Activated CD4-positive, alpha-beta T cell treated with anti-CD3 and anti-CD28 coated beads, Interleukin-2, amount 50 U/mL, for 48 hours (primary cell): ENCODE data around the gene SPON1.
"Not testable (repeated sequence)": the region's sequence is repeated elsewhere in the genome, so short reads cannot be mapped to it uniquely, and the experiment has no call there.

Experiments
- DNase-seq, 2 experiments: peaks; one replicate each; pipeline ENCODE4 v3.0.0-alpha.2; 2020

SPON1 gene

DNA sequence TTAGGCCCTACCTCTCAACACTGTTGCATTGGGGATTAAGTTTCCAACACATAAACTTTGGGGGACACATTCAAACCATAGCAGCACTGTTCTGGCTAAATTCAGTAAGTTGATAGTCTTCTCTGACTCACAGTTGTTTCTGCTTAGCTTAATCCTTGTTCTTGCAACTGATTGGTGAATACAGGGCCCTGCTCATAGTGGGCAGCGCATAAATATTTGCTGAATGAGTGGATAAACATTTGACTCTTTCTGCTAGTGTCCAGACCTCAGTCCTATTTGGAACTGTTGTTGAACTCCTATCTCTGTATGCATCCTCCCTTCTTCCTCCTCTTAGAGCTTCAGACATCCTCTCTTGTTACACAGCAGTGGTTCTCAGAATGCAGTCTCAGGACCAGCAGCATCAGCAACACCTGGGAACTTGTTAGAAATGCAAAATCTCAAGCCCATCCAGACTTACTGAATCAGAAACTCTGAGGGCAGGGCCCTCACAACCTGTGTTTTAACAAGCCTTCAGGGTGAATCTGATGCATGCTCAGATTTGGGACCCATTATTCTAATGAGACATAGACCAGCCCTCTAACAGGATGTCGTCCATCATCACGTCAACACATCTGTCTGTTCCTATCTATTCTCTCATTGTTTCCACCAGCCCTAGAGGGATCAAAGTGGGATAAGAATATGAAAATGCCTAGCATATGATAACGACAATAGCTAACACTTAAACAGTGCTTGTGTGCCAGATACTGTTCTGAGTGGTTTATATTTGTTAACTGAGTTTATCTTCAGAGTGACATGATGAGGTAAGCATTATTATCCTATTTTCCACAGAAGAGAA is 22.3 kb downstream of the SPON1 start:
- no peak for DNase-seq

DNA sequence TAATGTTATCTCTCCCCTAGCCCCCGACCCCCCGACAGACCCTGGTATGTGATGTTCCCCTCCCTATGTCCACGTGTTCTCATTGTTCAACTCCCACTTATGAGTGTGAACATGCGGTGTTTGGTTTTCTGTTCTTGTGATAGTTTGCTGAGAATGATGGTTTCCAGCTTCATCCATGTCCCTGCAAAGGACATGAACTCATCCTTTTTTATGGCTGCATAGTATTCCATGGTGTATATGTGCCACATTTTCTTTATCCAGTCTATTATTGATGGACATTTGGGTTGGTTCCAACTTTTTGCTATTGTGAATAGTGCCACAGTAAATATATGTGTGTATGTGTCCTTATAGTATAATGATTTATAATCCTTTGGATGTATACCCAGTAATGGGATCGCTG is 24.2 kb downstream of the SPON1 start:
- DNase-seq: not testable (repeated sequence)

DNA sequence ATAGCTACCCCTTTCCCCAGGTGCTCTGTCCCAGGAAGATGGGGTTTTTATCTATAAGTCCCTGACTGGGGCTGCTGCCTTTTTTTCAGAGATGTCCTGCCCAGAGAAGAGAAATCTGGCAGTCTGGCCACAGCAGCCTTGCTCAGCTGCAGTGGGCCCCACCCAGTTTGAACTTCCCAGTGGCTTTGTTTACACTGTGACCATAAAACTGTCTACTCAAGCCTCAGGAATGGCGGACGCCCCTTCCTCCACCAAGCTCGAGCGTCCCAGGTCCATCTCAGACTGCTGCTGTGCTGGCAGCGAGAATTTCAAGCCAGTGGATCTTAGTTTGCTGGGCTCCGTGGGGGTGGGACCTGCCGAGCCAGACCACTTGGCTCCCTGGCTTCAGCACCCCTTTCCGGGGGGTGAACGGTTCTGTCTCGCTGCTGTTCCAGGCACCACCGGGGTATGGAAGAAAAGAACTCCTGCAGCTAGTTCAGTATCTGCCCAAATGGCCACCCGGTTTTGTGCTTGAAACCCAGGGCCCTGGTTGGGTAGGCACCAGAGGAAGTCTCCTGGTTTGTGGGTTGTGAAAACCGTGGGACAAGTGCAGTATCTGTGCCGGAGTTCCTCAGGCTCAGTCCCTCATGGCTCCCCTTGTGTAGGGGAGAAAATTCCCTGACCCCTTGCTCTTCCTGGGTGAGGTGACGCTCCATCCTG is 29.8 kb downstream of the SPON1 start:
- not testable (repeated sequence) for DNase-seq

DNA sequence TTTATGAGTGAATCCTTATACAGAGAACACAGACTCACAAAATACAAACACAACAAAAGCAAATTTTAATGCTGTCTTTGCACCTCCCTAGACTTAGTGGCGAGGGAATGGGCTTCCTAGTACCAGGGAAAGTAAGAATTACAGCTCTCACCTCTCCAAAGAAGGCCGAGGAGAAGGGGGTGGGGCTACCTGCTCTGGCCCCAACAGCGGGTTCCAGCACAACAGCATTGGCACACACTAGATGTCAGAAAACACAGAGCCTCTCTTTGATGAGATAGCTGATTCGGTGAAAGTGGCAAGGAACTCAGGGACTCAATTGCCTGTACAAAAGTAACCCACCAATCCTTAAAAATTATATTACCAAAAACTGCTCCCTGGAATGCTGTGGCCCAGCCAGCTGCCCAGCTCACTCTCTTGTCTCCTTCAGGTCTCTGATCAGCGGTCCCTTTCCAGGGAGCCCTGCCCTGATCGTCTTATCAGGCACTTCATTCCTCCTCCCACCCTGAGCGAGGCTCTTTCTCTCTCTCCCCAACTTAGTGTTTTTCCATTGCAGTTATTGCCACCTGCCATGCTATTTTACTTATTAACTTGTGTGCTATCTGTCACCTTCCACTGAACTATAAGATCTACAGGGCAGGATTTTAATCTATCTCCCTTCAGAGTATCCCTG is 30.7 kb downstream of the SPON1 start:
- DNase-seq: no peak

DNA sequence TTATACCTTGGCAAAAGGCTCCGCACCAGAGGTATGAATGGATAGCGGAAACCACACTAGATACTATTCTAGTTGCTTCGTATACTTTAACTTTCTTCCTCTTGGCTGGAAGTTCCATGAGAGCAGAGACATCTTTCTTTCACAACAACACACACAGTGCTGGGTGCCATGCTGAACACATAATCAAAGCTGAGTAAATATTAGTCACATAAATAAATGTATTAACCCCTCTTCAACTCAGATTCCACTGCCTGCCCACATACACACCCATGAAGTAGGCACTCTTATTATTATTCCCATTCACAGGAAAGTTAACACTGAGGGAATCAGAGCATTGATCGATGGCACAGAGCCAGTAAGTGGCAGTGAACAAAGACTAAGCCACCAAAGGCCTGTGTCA is 35.4 kb downstream of the SPON1 start:
- DNase-seq: no peak

DNA sequence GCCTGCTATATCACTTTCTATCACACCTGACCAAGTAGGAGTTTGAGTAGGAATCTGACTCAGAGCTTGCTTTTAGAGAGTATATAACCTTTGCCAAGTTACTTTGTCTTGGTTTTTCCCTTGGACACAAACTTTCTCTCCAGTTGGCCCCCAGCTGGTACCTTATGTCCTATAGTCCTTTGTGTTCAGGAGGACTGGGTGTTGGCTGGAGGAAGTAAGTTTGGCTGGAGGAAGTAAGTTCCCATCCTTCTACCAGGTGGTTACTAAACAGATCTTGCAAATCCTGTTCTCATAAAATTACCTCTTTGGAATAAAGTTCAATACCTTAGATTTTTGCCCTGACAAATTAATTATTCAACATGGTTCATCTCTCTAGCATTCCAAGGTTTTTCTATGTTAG is 37.2 kb downstream of the SPON1 start:
- DNase-seq: no peak

DNA sequence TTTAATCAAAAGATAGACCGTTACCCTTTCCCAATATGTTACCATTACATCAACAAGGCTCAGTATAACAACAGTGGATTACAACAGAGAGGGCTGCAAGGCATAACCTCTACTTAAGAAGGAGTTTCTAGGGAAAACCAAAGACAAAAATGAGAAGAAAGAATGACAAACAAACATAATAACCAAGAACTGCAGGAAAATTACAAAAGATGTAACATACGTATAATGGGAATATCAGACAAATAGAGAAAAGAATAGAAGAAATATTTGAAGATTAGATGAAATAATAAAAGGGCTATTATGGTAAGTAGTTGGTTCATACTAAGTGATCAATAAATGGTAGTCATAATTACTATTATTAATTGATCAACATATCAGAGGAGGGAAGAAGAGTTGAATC is 39.1 kb downstream of the SPON1 start:
- no peak for DNase-seq

DNA sequence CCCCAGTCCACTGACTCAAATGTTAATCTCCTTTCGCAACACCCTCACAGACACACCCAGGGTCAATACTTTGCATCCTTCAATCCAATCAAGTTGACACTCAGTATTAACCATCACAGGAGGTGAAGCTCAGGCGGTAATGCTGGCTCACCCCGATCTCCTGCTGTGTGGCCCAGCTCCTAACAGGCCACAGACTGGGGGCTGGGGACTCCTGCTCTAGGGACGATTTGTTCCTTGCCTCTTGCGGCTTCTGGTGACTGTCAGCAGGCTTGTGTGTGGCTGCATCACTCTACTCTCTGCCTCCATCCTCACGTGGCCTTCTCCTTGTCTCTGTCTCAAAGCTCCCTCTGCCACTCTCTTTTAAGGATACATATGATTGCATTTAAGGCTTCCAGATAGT is 45.0 kb downstream of the SPON1 start:
- no peak for DNase-seq

DNA sequence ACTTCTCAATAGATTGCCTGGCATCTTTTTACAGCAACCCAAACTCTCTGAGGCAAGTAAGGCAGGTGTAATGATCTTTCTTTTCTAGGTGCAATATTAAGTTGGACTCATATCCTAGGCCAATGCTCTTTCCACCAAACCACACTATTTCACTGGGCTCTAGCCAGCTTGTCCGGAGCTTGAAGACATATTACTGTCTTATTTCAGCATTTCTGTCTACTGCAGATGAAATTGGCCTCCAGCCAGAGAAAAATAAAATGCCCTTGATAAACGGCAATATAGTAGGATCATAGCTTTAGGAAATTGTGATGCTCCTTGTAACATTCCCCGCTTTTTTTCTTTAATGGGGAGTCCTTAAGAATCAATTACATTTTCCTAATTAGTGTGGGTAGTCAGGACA is 48.1 kb downstream of the SPON1 start:
- DNase-seq: no peak

DNA sequence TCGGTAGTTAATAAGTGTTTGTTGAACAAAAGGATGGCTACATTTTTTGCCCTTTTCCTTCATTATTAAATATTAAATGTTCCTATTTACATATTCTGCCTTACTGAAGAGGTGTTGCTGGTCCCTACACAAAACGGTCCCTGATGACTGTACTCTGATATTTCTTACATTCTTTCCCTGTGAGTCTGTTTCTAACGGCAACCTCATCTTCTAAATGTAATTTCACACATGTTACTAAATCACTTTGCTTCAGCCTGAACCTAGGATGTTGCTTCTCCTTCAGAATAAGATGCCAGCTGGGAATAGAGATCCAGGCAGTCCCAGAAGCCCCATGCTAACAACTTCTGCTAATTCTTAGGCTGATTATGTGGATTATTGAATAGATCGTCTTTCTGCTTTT is 50.3 kb downstream of the SPON1 start:
- DNase-seq: no peak

DNA sequence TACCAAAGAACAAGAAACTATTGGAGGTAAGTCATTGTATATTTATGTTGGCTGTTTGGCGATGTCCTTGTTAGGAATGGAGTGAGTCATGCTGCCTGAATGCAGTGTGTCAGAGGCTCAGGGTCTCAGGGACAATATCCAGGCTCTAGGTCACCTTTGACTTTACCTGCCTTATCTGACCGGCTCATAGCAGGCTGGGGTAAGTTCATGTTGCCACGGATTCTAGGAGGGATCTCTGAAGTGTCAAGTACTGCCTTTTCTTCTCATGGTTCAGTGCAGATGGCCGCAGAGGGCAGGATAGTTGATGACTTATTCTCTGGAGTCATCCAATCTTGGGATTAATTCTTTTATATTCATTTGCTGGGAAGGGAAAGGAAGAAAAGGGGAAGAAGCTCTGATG is 53.2 kb downstream of the SPON1 start:
- DNase-seq: no peak

DNA sequence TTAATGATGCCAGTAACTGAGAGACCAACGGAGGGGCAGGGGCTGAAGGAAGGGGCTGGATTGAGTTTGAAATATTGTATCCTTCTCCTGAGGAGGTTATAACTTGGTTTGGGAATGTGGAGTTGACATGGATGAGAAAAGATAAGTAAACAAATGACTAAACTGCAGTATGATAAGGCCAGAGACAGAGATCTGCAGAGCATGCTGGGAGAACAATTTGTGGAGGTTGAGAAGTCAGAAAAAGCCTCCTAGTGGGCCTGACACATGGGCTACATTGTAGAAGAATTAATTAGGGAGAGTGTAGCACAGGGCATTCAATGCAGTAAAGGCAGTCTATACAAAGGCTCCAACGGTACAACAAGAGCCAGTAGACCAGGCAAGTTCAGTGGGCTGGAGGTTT is 55.9 kb downstream of the SPON1 start:
- no peak for DNase-seq

DNA sequence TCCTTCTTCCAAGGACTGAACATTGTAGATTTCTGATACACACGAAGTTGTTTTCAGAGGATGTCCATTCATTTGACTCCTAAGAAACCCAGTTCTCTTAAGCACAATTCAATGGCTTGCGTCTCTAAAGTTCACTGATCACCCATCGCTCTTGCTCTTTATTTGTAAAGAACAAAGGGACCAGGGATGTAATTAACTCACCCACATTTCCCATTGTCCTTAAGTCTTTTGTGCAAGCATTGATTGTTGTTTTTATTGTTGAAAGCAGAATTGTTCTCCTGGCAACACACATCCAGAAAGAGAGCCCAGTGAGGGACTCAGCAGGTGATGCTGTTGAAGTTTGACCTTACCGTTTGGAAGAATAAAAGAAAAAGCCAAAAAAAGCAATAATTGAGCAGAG is 59.2 kb downstream of the SPON1 start:
- no peak for DNase-seq

DNA sequence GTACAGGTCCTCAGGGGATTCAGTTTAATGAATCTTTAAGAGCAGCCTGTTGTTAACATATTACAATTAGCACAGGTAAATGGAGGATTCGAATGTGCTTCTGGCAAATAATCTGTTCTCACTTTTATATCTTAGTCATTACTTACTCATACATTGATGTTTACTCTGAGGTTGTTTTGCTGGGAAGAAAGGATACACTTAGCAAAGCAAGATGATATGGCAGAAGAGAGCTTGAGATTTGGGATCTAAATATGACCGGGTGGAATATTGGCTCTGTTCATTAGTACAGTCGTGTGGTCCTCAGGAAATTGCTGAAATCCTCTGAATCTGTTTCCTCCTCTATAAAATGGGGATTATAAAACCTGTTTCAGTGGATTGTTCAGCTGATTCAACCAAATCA is 59.7 kb downstream of the SPON1 start:
- no peak for DNase-seq

DNA sequence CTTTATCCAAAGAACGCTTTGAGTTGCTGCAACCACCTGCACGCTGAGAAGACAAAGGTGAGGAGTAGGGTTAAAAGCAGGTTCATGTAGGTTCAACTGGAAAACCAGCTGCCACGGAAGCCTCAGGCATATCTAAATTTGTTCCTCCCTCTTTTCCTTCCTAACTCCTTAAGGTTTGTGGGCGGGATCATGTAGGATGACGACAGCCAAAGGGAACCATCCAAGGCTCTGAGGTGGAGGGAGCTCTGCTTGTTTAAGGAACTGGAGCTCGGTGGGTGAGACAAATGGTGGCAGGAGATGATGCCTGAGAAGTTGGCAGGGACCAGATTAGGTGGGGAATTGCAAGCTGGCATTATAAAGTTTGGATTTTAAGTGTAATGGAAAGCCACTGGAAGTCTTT is 60.3 kb downstream of the SPON1 start:
- DNase-seq: no peak

DNA sequence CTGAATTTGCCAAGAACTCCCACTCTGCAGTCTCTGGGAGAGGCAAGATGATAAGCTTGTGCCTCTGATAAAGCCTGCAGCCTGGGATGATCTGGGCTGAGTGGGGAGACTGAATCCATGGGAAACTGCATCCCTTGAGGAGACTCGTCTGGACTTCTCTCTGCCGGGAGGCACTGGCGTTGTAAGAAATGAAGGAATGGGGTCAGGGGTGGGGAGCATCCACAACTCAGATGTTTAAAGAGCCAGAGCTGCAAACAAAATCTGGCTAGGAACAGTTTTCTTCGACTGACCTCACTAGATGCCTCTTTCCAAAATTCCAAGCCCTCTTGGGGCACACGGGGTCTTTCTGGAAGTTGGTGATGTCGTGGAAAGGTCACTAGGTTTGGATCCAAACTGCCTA is 64.4 kb downstream of the SPON1 start:
- no peak for DNase-seq

DNA sequence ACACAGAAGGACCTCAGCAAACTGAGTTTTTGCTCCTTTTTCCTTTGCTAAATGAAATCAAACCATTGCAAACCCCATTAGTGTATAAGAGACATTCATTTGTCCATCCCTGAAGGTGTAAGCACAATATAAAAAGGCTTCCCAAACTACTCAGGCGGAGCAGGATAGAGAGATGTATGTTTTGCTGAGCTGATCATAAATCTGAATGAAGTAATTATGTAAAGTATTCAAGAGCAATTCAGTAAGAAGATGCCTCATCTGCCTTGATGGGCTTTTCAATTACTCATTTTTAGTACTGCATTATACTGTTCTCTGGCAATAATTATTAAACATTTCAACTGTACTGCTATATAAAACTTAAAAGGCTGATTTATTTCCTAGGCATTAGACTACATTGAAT is 65.0 kb downstream of the SPON1 start:
- no peak for DNase-seq

DNA sequence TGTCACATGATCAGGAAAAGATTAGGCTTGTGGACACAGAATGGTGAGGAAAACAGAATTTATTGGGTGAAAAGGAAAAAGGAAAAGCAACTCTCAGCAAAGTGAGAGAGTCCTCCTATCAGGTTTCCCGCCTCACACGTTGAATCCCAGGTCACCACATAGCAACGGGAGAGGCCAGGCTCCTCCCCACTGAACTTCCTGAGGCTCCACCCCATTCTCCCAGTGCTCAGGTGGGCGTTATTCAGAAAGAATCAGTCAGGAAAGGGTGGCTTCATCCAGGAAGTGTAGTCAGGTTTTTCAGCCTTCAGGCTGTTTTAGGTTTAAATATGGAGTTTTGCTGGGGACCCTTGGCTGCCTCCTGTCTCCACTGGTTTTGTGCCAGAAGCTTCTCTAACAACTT is 66.9 kb downstream of the SPON1 start:
- DNase-seq: no peak

DNA sequence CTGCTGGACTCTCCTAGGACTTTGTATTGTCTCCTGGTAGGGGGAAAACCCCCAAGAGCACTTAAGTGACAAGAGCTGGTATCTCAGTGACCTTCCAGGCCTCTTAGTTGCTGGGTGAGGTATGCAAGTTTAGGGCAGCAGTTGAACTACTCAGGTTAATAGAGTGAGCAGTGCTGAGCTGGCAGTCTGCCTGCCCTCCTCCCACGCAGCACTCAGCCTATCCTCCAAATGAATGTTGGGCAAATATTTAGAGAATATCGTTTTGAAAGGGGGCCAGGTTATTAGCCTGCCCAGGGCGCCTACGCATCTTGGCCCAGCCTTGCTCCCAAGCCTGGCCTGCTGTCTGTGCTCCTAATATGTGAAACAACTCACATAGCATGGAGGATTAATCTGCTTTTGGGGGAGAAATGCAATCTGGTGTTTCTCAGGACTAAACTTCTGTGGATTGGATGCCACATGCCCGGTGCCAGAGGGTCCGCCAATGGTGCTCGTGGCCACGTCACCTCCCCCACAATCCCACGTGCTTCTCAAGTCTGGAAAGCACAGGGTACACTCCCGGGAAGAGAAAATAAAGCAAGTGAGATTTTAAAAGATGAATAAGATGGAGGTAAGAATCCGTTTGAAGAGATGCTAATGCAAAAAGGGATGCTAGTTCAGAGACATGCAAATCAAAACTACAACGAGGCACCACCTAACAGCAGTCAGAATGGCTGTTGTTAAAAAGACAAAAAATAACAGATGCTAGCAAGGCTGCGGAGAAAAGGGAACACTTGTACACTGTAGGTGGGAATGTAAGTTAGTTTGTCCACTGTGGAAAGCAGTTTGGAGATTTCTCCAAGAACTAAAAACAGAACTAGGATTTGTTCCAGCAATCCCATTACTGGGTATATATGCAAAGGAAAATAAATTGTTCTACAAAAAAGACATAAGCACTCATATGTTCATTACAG is 67.7 kb downstream of the SPON1 start:
- no peak for DNase-seq

DNA sequence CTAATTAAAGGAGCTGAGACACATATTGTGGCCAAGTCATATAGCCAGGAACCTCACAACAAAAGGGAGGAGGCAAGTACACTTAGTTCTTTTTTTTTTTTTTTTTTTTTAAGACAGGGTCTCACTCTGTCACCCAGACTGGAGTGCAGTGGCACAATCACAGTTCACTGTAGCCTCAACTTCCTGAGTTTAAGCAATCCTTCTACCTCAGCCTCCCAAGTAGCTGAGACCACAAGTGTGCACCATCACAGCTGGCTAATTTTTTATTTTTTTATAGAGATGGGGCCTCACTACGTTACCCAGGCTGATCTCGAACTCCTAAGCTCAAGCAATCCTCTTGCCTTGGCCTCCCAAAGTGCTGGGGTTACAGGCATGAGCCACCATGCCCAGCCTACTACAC is 73.0 kb downstream of the SPON1 start:
- DNase-seq: not testable (repeated sequence)

DNA sequence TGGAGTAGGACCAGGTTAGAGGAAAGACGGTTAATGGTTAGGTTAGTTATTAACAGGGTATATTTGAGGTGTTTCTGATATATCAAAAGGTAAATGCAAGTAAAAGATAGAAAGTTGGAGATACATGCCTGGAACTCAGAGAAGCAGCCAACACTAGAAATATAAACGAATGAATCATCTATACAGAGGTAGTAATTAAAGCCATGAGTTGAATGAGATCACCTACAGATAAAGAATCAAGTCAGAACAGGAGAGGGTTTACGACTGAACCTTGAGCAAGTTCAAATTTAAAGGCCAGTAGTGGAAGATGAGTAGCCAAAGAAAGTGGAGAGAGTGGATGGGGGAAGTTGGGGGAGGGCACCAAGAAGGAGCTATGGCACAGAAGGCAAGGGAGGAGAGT is 73.9 kb downstream of the SPON1 start:
- no peak for DNase-seq

DNA sequence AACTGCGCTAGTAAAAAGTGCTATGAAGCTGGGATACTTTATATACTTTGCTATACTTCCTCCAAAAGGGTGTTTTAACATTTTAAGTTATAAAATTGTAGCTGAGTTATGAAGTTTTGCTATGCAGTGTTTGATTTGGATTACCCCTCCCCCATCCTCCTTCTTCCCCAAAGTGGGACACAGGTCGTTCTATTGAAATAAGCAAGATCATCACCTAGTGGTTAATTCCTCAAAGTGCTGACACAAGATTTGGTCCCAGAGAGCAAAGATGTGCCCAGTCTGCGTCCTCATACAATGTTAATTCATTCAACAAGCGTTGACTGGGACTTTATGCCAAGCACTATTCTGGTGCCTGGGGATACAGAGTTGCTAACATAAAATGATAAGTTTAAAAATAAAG is 78.5 kb downstream of the SPON1 start:
- no peak for DNase-seq

DNA sequence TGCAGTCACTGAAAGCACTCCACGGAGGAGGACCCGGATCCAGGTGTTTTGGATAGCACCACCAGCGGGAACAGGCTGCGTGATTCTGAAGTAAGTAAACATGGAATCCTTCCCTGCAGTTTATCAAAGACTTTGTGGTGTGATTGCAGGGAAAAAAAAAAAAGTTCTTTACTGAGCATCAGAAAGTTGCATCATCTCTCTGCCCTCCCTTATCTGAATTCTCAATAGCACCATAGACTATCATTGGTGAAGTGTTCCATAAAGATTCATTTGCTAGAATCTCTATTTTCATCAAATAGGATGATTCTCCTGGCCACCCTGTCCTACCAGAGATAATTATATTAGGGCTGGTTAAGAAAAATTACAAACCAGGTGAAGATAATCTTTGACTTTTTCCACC is 79.0 kb downstream of the SPON1 start:
- no peak for DNase-seq
